HS-27A (cell line): ENCODE results near the gene WIPF3.

Experiments
- DNase-seq: peaks from one replicate; pipeline ENCODE4 v3.0.0-alpha.2; 2012; ENCODE audit warnings: low read depth, missing footprints

The WIPF3 gene

GRCh38 chr7:29806208-29806994 lies at the start of gene WIPF3:
TSS of gene WIPF3 (plus strand) at chr7:29806508. CDS start at chr7:29834725, 28,217 bp downstream.
- no peak for DNase-seq

GRCh38 chr7:29763266-29763665 lies 43.0 kb upstream of the WIPF3 start:
- no peak for DNase-seq

GRCh38 chr7:29764227-29764626 lies 42.1 kb upstream of the WIPF3 start:
- no peak for DNase-seq

- DNase-seq: no peak
Observed at GRCh38 chr7:29765490-29765889, 40.8 kb upstream of the WIPF3 start.

GRCh38 chr7:29770371-29770770 lies 35.9 kb upstream of the WIPF3 start:
- DNase-seq: no peak

- no peak for DNase-seq
Observed at GRCh38 chr7:29771081-29771816, 35.1 kb upstream of the WIPF3 start.

GRCh38 chr7:29779017-29779416 lies 27.3 kb upstream of the WIPF3 start:
- DNase-seq: no peak

GRCh38 chr7:29780346-29780745 lies 26.0 kb upstream of the WIPF3 start:
- no peak for DNase-seq

GRCh38 chr7:29783671-29784070 lies 22.6 kb upstream of the WIPF3 start:
- DNase-seq: no peak

GRCh38 chr7:29793507-29793906 lies 12.8 kb upstream of the WIPF3 start:
- no peak for DNase-seq

GRCh38 chr7:29794959-29795629 lies 11.2 kb upstream of the WIPF3 start:
- no peak for DNase-seq

GRCh38 chr7:29795696-29796580 lies 10.4 kb upstream of the WIPF3 start:
- DNase-seq: no peak

- no peak for DNase-seq
Observed at GRCh38 chr7:29797112-29797944, 9.0 kb upstream of the WIPF3 start.

GRCh38 chr7:29798422-29798821 lies 7.9 kb upstream of the WIPF3 start:
- DNase-seq: no peak

GRCh38 chr7:29801929-29802328 lies 4.4 kb upstream of the WIPF3 start:
- no peak for DNase-seq

GRCh38 chr7:29805031-29805430 lies 1.3 kb upstream of the WIPF3 start:
- DNase-seq: no peak

GRCh38 chr7:29805886-29806207 lies 461 bp upstream of the WIPF3 start:
- no peak for DNase-seq

- DNase-seq: no peak
Observed at GRCh38 chr7:29806995-29807841, 910 bp downstream of the WIPF3 start.

GRCh38 chr7:29808075-29808801 lies 1.9 kb downstream of the WIPF3 start:
- DNase-seq: no peak
